Fibroblast of the conjunctiva (primary cell): Measurements from ENCODE around the gene LGR4.
A peak's percentile ranks its signal among the peaks of the same experiment; 100 is the strongest.

ENCODE experiments used
- DNase-seq: peaks from one replicate; pipeline ENCODE4 v3.0.0-alpha.2; 2010; ENCODE audit warnings: low read depth

LGR4 gene

GRCh38 chr11:27373856-27374602, 98.6 kb downstream of the LGR4 start:
- DNase-seq = no peak

GRCh38 chr11:27373392-27373791, 99.2 kb downstream of the LGR4 start:
- no peak for DNase-seq

- DNase-seq = no peak
Measured at GRCh38 chr11:27372164-27372563, 100.4 kb downstream of the LGR4 start.

GRCh38 chr11:27371489-27371888, 101.1 kb downstream of the LGR4 start:
- no peak for DNase-seq

DNA sequence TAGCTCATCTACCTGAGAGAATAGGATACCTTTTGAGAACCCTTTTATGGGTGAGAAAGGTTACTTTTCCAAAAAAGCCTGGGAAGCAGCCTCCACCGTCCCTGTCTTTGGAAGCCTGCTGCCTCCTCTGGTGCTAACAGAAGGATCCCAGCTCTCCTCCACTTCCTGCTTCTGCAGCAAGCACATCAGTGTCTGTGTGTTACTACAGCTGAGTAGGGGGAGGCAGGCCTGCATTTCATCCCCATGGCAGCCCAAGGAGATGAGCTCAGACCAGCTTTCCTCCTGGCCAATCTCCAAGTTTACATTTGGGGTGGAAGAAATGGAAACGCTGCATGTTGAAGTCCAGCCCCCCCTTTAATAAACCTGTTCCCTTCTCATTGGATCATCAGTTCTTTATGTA, 102.2 kb downstream of the LGR4 start:
- DNase-seq = no peak

DNA sequence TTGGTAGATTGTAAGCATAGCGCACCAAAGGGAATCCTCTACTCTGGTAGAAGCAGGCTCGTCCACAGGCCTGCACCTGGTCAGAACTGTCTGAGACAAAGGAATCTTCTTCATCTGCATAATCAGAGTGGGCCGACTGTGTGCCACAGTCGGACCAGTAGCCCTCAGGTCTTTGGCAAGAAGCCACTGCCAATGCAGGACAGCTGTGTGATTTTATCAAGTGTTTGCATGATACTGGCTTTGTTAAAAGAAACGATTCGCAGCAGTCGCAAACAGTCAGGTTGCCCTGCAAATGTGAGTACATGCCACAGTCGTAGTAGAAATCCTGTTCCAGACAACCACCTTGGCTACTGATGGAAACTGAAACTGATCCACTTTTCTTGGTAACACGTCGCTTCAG, 104.7 kb downstream of the LGR4 start:
- DNase-seq = no peak

DNA sequence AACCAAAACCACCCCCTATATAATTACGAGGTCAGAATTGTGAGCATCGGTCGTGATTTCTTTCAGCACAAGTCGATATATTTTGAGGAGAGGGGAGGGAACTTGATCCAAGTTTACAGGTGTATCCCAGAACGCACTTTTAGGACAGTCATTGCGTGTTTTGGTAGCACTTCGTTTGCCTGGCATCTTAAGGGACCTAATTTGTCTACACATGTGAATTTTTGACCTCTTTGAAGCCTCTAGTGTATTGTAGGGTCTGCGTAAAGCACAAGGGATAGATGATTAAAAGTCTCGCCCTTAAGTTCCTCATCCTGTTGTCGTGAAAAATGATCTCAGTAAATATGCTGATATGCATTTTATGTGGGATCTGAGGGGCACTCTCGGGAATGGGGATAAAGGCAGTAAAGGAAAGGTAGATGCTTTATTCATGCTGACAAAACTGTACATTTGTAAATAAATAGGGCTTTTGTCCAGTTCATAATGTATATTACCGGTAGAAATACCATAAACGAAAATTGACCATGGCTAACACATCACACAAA, 108.9 kb downstream of the LGR4 start:
- DNase-seq = no peak

GRCh38 chr11:27362749-27363575, 109.6 kb downstream of the LGR4 start, which contains the start of gene CCDC34:
Gene CCDC34, minus strand, starts transcription at chr11:27363215. Its CDS starts 21 bp downstream, at chr11:27363194.
- DNase-seq = peak; percentile 88

DNA sequence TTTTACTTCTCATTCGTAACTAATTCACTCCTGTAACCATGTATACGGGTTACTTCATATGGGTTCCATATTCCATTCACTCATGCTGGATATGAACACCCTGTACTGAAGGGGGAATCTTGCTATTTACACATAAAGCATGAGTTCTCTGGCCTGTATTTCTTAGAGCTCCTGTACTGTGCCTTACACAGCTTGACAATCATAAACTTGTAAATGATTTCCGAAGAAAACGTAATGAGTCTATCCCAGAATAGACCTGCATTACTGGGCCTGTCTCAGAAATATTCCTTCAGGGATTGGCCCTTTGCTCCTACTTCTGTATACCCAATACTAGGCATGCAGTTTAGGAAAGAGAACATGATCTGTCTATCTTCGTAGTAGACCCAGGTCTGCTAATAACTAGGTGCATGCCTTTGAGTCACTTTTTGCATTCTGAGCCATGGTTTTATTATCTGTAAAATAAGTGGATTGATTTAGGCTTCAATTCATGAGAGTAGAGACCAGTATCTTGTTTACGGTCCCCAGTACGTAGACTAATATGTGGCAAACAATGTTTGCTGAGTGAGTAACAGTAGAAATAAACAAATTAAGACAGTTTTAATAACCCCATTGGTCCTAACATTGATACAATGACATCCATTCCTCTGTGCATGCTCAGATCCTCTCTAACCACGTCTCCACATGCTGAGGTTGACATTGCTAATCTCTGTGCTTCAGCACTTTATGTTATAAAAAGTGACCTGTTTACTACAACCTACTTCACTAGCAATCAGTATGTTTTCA, 110.8 kb downstream of the LGR4 start:
- DNase-seq = no peak

DNA sequence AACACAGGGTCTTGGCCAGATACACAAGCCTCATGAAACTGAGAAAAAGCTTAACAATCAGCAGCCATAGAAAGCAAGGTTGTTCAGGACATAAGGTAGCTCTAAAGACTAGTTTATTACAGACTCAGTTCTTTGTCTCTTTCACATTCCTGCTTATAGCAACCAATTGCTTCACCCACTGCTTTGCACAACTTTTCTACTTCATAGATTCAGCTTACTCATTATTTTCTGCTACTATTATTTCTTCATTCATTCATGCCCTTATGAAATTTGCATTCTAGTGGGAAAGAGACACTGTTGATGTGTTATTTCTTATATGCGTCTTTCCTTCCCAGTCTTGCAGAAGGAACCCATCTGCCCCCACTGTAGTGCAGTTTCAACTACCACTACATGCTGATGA, 114.3 kb downstream of the LGR4 start:
- DNase-seq = no peak

- DNase-seq = no peak
Measured at GRCh38 chr11:27357250-27357649, 115.3 kb downstream of the LGR4 start.

DNA sequence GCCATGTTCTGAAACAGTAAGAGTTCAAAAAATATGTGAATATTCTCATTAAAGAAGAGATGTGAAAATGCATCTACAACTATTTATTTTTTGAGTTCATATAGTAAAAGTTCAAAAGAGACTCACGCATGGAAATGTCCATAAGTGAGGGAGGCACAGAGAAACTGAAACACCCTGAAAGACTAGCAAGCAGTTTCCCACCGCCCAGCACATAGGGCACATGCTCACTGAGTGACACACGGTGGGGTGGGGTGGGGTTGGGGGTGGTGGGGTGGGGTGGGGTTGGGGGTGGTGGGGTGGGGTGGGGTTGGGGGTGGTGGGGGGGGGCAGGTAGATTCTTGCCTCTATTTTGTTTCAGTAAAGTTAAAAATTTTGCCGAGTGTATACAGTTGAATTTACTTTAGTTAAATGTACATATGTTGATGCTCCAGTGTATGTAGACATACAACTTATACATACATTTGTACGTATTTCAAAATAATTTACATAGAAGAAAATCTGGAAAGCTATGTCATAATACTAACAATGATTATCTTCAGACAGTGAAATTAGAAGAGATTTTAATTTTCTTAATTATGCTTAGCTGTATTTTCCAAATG, 115.9 kb downstream of the LGR4 start:
- DNase-seq = no peak

- DNase-seq = no peak
Measured at GRCh38 chr11:27355575-27356104, 117.0 kb downstream of the LGR4 start.

GRCh38 chr11:27354359-27354965, 118.1 kb downstream of the LGR4 start:
- no peak for DNase-seq

GRCh38 chr11:27353593-27354358, 118.8 kb downstream of the LGR4 start:
- DNase-seq = peak; percentile 3

- DNase-seq = no peak
Measured at GRCh38 chr11:27352781-27353180, 119.8 kb downstream of the LGR4 start.

DNA sequence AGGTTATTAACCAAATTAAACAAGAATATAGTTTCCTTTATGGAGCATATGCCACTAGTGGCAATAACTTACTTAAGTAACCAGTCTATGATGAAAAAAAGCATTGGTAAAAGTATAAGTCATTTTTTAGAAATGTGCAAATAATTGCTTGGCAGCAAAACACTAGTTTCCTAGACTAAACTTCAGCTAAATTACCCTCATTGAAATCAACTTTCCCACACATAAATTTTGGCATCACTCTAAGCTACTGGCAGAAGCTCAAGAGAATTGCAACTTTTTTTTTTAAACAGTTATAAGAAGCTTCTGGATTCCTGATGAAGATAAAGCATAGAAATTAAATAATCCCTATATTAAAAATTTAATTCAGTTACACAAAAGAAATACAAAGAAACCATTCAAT, 122.1 kb downstream of the LGR4 start:
- DNase-seq = peak; percentile 30

DNA sequence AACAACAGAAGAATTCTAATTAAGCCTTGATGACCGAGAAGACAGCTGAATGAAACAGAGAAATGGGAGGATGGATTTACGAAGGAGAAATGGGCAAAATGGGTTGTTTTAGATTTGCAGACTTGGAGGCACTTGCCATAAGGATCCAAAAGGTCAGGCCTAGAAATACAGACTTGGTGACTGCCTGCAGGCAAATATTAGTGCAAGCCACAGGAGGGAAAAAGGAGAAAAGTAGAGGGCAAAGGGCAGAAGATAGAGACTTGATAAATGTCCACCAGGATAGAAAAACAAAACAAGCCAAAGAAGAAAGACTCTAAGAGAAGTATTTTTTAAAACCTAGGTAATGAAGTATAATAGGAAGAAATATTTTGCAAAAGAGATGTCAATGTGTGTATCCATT, 122.7 kb downstream of the LGR4 start:
- DNase-seq = no peak

DNA sequence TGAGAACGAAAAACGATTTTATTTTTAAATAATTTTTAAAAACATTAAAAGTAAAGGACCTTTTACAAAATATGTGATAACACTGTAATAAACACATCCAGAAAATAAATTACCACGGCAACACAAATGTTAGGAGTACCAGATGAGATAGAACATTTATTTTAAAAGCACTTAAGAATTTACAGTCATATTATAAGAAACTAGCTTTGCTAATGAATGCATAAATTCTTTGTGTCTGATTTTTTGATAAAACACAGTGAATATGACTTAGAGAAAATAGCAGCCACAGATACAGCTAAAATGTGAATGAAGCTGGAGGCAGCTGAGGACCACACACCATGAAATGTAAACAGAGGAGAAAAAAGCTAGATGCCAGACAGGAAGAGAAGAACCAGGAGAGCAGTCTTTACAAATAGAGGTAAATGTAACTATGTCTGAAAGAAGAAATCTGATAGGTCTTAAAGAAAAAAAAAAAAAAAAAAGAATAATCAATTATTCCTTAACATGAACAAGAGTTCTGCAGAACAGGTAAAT, 124.2 kb downstream of the LGR4 start:
- no peak for DNase-seq
